Tibial nerve (tissue), 4 donors: Measurements from ENCODE around the gene BAMBI.

Experiments used
- EP300 ChIP-seq, 2 donors: sonication (generic); formaldehyde crosslinking; IDR thresholded peaks; one replicate each; pipeline ENCODE4 v1.6.1; 2017; ENCODE audit warnings: antibody characterized with exemption in 2 of 2, mild to moderate bottlenecking in 1 of 2
- POLR2A ChIP-seq, 2 donors: fragments of 450-650 bp; IDR thresholded peaks; one replicate each; pipeline ENCODE4 v1.6.1; 2017; ENCODE audit warnings: antibody characterized with exemption in 2 of 2, mild to moderate bottlenecking in 2 of 2, moderate library complexity in 2 of 2
- TF ChIP-seq, protein P1 (sequence below), 5 experiments: fragments of 200-600 bp in 3 of 5; fragments of 450-650 bp in 2 of 5; sonication (generic) in 3 of 5; IDR thresholded peaks; one replicate each; pipeline ENCODE4 v1.5.1; 2016 to 2019; ENCODE audit warnings: antibody characterized with exemption in 5 of 5, mild to moderate bottlenecking in 3 of 5, moderate library complexity in 2 of 5

GRCh38 chr10:28676968-28677887 lies at the start of gene BAMBI:
- peak in 1 of 2 donors; percentile 92 for TF ChIP-seq EP300 (IDR thresholded peaks at IDR 0.05)
- TF ChIP-seq, protein P1, sequence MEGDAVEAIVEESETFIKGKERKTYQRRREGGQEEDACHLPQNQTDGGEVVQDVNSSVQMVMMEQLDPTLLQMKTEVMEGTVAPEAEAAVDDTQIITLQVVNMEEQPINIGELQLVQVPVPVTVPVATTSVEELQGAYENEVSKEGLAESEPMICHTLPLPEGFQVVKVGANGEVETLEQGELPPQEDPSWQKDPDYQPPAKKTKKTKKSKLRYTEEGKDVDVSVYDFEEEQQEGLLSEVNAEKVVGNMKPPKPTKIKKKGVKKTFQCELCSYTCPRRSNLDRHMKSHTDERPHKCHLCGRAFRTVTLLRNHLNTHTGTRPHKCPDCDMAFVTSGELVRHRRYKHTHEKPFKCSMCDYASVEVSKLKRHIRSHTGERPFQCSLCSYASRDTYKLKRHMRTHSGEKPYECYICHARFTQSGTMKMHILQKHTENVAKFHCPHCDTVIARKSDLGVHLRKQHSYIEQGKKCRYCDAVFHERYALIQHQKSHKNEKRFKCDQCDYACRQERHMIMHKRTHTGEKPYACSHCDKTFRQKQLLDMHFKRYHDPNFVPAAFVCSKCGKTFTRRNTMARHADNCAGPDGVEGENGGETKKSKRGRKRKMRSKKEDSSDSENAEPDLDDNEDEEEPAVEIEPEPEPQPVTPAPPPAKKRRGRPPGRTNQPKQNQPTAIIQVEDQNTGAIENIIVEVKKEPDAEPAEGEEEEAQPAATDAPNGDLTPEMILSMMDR (IDR thresholded peaks at IDR 0.05), result peak; percentile 54 to 90 (median 90)
- TF ChIP-seq POLR2A (IDR thresholded peaks at IDR 0.05), result peak; percentile 89 to 96
